HCEC 1CT (cell line): Measurements from ENCODE around the gene NCOA6.

Experiments
- DNase-seq: peaks from one replicate; pipeline ENCODE4 v3.0.0-alpha.2; 2017

Gene NCOA6

GRCh38 chr20:34703424-34704176, 121.9 kb downstream of the NCOA6 start:
- DNase-seq: peak; percentile 22

GRCh38 chr20:34703061-34703423, 122.4 kb downstream of the NCOA6 start:
- DNase-seq: no peak

GRCh38 chr20:34701405-34702085, 123.9 kb downstream of the NCOA6 start:
- no peak for DNase-seq

- DNase-seq: no peak
These were observed 132.0 kb downstream of the NCOA6 start for GRCh38 chr20:34693414-34693813.

GRCh38 chr20:34691838-34692237, 133.6 kb downstream of the NCOA6 start:
- DNase-seq: no peak

- peak; percentile 45 for DNase-seq
These were observed 136.0 kb downstream of the NCOA6 start for GRCh38 chr20:34689486-34689885.

- no peak for DNase-seq
These were observed 141.8 kb downstream of the NCOA6 start for GRCh38 chr20:34683667-34684066.

- peak; percentile 3 for DNase-seq
These were observed 144.8 kb downstream of the NCOA6 start for GRCh38 chr20:34680586-34681175.

- DNase-seq: peak; percentile 95
These were observed 148.6 kb downstream of the NCOA6 start, which contains the start of gene PIGU for GRCh38 chr20:34676642-34677373. Gene PIGU (minus strand): TSS chr20:34677092. CDS start chr20:34677085, 7 bp downstream.

- no peak for DNase-seq
These were observed 149.3 kb downstream of the NCOA6 start for GRCh38 chr20:34675993-34676641.

- no peak for DNase-seq
These were observed 149.9 kb downstream of the NCOA6 start for GRCh38 chr20:34675561-34675960.

GRCh38 chr20:34673412-34673811, 152.0 kb downstream of the NCOA6 start:
- DNase-seq: no peak

GRCh38 chr20:34669094-34669493, 156.4 kb downstream of the NCOA6 start:
- no peak for DNase-seq
